HepG2 (cell line): ENCODE measurements around the gene PPP2R5D. TPM values are rescaled to one million over a fixed set of nuclear protein-coding genes. Genes with fewer than 3 reads are reported as not detected.
A peak's percentile ranks its signal among the peaks of the same experiment; 100 is the strongest.

Experiments used
- ATF1 ChIP-seq: IDR thresholded peaks from 2 replicates; pipeline ENCODE4 v1.6.1; 2016; ENCODE audit warnings: mild to moderate bottlenecking, control low read depth
- ATF5 ChIP-seq: sonication (generic); formaldehyde crosslinking; IDR thresholded peaks from 2 replicates; pipeline ENCODE4 v1.4.0; 2020; ENCODE audit warnings: mild to moderate bottlenecking, low read depth, missing genetic modification reagents
- BRCA1 ChIP-seq: sonication (generic); formaldehyde crosslinking; IDR thresholded peaks from 2 replicates; pipeline ENCODE4 v1.4.0; 2020; ENCODE audit warnings: missing genetic modification reagents
- DNMT1 ChIP-seq: sonication (generic); formaldehyde crosslinking; IDR thresholded peaks from 2 replicates; pipeline ENCODE4 v1.5.1; 2020; ENCODE audit warnings: mild to moderate bottlenecking, missing genetic modification reagents
- ELK4 ChIP-seq: sonication (generic); formaldehyde crosslinking; IDR thresholded peaks from 2 replicates; pipeline ENCODE4 v1.9.0; 2021; ENCODE audit warnings: missing genetic modification reagents, borderline replicate concordance
- GATA4 ChIP-seq: sonication (generic); IDR thresholded peaks from 2 replicates; pipeline ENCODE4 v1.6.1; 2016; ENCODE audit warnings: antibody characterized with exemption, low read depth, borderline replicate concordance
- KAT8 ChIP-seq: IDR thresholded peaks from 2 replicates; pipeline ENCODE4 v1.6.1; 2016; ENCODE audit warnings: missing genetic modification reagents, missing compliant biosample characterization
- KLF12 ChIP-seq: sonication (generic); formaldehyde crosslinking; IDR thresholded peaks from 2 replicates; pipeline ENCODE4 v1.4.0; 2020; ENCODE audit warnings: missing genetic modification reagents, borderline replicate concordance
- SNAPC4 ChIP-seq: sonication (generic); formaldehyde crosslinking; IDR thresholded peaks from 2 replicates; pipeline ENCODE4 v1.4.0; 2020; ENCODE audit warnings: mild to moderate bottlenecking, missing genetic modification reagents
- SSRP1 ChIP-seq: IDR thresholded peaks from 2 replicates; pipeline ENCODE4 v1.6.1; 2016; ENCODE audit warnings: control low read depth
- TBL1XR1 ChIP-seq: fragments of 150-350 bp; IDR thresholded peaks from 2 replicates; pipeline ENCODE4 v1.6.1; 2014; ENCODE audit warnings: borderline replicate concordance, low read length; ENCODE audit not compliant: partially characterized antibody
- ZFP37 ChIP-seq: sonication (generic); formaldehyde crosslinking; IDR thresholded peaks from 2 replicates; pipeline ENCODE4 v1.4.0; 2020; ENCODE audit warnings: missing genetic modification reagents, borderline replicate concordance
- ZNF282 ChIP-seq: fragments of 450-650 bp; IDR thresholded peaks from 2 replicates; pipeline ENCODE4 v1.6.1; 2018; ENCODE audit not compliant: partially characterized antibody
- ZNF556 ChIP-seq: sonication (generic); formaldehyde crosslinking; IDR thresholded peaks from 2 replicates; pipeline ENCODE4 v1.4.0; 2020; ENCODE audit warnings: mild to moderate bottlenecking, missing genetic modification reagents, borderline replicate concordance
- ZNF558 ChIP-seq: sonication (generic); formaldehyde crosslinking; IDR thresholded peaks from 2 replicates; pipeline ENCODE4 v1.9.0; 2022; ENCODE audit warnings: mild to moderate bottlenecking, missing genetic modification reagents, borderline replicate concordance
- ZNF879 ChIP-seq: sonication (generic); formaldehyde crosslinking; IDR thresholded peaks from 2 replicates; pipeline ENCODE4 v1.8.1; 2023; ENCODE audit warnings: missing genetic modification reagents
- ZSCAN9 ChIP-seq: IDR thresholded peaks from 2 replicates; pipeline ENCODE4 v1.6.1; 2016; ENCODE audit warnings: borderline replicate concordance
- polyA plus RNA-seq, 8 experiments: library from polyadenylated mRNA; depleted of rRNA in 3 of 8; stranded (reverse) in 7 of 8; unstranded in 1 of 8; fragments of >200 nt; fragmentation: Illumina TruSeq in 4 of 8; extraction: Trizol in 4 of 8; gene quantifications; 2 replicates each; pipeline versions ENCODE4 v1.2.1 to v1.2.3, GENCODE V29; 2011 to 2016; ENCODE audit warnings: low read depth in 4 of 8, missing spikeins in 1 of 8, mixed read lengths in 1 of 8; ENCODE audit not compliant: insufficient read depth in 1 of 8
- total RNA-seq, 5 experiments: library from RNA; depleted of rRNA; stranded (reverse); fragments of >200 nt; fragmentation: Illumina TruSeq; extraction: Trizol; gene quantifications; 2 replicates each; pipeline ENCODE4 v1.2.3, GENCODE V29; 2016; ENCODE audit warnings: low read depth in 1 of 5
- TF ChIP-seq, protein P1 (sequence below): sonication (generic); formaldehyde crosslinking; conservative IDR thresholded peaks from 2 replicates; pipeline ENCODE4 v1.8.0; 2022; ENCODE audit warnings: mild to moderate bottlenecking, moderate library complexity, missing genetic modification reagents
- TF ChIP-seq, protein P2 (sequence below): sonication (generic); formaldehyde crosslinking; IDR thresholded peaks from 2 replicates; pipeline ENCODE4 v1.9.0; 2021; ENCODE audit warnings: missing genetic modification reagents, borderline replicate concordance

Gene PPP2R5D
- total and polyA plus RNA-seq, 2 of the 13 experiments (the other 11 are each of a cell fraction or from before 2014, with no cell fraction given): 53.7 to 60.4 TPM

DNA sequence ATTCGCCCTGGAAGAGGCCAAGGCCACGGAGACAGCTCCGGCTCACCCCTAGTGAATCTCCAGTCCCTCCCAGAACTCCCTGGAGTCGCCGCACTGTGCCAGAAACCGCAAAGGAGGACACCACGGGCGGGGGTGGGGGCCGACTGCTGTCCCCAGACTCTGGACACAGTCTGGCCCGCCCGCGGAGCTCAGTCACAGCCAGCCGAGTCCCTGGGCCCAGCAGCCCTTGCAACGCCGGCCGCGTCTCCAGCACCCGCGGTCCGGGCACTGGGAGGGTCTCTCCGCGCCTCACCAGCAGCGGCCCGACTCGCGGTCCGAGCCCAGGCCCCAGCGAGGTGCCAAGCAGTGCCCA is 5.9 kb upstream of the PPP2R5D start (continued):
- TF ChIP-seq ELK4 (no peak), ZNF879 (CRISPR knock-in tag) (no peak), ATF5 (CRISPR knock-in tag) (0 out of 2 replicates have a peak, but pooled peaks have one; percentile 4), BRCA1 (CRISPR knock-in tag) (no peak), SSRP1 (CRISPR knock-in tag) (no peak), TBL1XR1 (no peak), ATF1 (no peak), ZNF556 (CRISPR knock-in tag) (peak; percentile 16; the same call in 1 of the 2 replicates), ZSCAN9 (CRISPR knock-in tag) (no peak), GATA4 (no peak), SNAPC4 (CRISPR knock-in tag) (no peak), ZFP37 (CRISPR knock-in tag) (no peak), KLF12 (CRISPR knock-in tag) (peak; percentile 58; the same call in 1 of the 2 replicates), KAT8 (no peak), ZNF558 (CRISPR knock-in tag) (peak; percentile 92; the same call in 1 of the 2 replicates), ZNF282 (no peak), DNMT1 (CRISPR knock-in tag) (no peak)
- TF ChIP-seq, protein P1, sequence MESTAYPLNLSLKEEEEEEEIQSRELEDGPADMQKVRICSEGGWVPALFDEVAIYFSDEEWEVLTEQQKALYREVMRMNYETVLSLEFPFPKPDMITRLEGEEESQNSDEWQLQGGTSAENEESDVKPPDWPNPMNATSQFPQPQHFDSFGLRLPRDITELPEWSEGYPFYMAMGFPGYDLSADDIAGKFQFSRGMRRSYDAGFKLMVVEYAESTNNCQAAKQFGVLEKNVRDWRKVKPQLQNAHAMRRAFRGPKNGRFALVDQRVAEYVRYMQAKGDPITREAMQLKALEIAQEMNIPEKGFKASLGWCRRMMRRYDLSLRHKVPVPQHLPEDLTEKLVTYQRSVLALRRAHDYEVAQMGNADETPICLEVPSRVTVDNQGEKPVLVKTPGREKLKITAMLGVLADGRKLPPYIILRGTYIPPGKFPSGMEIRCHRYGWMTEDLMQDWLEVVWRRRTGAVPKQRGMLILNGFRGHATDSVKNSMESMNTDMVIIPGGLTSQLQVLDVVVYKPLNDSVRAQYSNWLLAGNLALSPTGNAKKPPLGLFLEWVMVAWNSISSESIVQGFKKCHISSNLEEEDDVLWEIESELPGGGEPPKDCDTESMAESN (CRISPR knock-in tag): no peak; the same call in 1 of the 2 replicates
- TF ChIP-seq, protein P2, sequence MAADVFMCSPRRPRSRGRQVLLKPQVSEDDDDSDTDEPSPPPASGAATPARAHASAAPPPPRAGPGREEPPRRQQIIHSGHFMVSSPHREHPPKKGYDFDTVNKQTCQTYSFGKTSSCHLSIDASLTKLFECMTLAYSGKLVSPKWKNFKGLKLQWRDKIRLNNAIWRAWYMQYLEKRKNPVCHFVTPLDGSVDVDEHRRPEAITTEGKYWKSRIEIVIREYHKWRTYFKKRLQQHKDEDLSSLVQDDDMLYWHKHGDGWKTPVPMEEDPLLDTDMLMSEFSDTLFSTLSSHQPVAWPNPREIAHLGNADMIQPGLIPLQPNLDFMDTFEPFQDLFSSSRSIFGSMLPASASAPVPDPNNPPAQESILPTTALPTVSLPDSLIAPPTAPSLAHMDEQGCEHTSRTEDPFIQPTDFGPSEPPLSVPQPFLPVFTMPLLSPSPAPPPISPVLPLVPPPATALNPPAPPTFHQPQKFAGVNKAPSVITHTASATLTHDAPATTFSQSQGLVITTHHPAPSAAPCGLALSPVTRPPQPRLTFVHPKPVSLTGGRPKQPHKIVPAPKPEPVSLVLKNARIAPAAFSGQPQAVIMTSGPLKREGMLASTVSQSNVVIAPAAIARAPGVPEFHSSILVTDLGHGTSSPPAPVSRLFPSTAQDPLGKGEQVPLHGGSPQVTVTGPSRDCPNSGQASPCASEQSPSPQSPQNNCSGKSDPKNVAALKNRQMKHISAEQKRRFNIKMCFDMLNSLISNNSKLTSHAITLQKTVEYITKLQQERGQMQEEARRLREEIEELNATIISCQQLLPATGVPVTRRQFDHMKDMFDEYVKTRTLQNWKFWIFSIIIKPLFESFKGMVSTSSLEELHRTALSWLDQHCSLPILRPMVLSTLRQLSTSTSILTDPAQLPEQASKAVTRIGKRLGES (CRISPR knock-in tag): 0 out of 2 replicates have a peak, but pooled peaks have one; percentile 43
